ENCODE measurements around the gene BBS9.
"Not testable (repeated sequence)": the region's sequence is repeated elsewhere in the genome, so short reads cannot be mapped to it uniquely, and the experiment has no call there.

BBS9 gene

DNA sequence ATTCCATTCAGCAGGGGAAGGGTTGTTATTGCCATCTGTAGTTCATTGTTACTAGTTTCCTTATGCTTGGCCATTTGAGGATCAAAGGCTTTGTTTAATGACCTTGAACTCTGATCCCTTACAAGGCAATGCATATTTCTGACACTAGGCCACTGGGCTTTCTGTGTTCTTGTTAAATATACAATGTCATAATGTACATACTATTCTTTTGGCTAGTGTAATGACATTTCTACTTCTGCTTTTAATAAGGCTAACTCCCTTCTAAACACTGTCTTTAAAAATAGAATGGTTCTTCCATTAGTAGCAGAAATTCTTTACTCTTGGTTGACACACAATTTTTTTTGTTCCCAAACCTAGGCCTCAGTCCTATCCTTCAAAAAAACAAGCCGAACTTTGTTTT is 86.6 kb downstream of the BBS9 start:
- H3K9me3 ChIP-seq (replicated peaks; ENCODE audit: insufficient read depth, low read length), result no peaks in the 10 kb centered on the region
- no peak overlapping the region for H3K9ac ChIP-seq (ENCODE audit: low read length)
- TF ChIP-seq EZH2phosphoT487 (IDR thresholded peaks at IDR 0.05; ENCODE audit: low read length) (no peak), CTCF (IDR thresholded peaks at IDR 0.05; ENCODE audit: low read length) (no peak), EZH2 (optimal IDR thresholded peaks at IDR 0.05; ENCODE audit: low read depth, low read length) (no peak)
- no peak overlapping the region for H3K4me2 ChIP-seq (ENCODE audit: low read depth, low read length)
- no peak overlapping the region for H2AFZ ChIP-seq (ENCODE audit: low read length)
- no peak overlapping the region for H3K4me3 ChIP-seq (ENCODE audit: low read length)
- DNase-seq, result no peak
- no peaks in the 10 kb centered on the region for H3K27me3 ChIP-seq (replicated peaks; ENCODE audit: insufficient read depth, low read length)
- no peak overlapping the region for H3K27ac ChIP-seq (ENCODE audit: low read length)
- no peaks in the 10 kb centered on the region for H3K4me1 ChIP-seq (ENCODE audit: low read length)
- H3K9me2 ChIP-seq (replicated peaks; ENCODE audit: insufficient read depth, low read length), result no peaks in the 10 kb centered on the region
- no peaks in the 10 kb centered on the region for H3K36me3 ChIP-seq (replicated peaks; ENCODE audit: insufficient read depth, low read length)
- H3K79me2 ChIP-seq (ENCODE audit: low read length), result no peaks in the 10 kb centered on the region
- H3F3A ChIP-seq (ENCODE audit: insufficient read depth, low read length), result no peaks in the 10 kb centered on the region
- H4K20me1 ChIP-seq (ENCODE audit: insufficient read depth, low read length), result no peaks in the 10 kb centered on the region

GRCh38 chr7:33217595-33217994 is 88.2 kb downstream of the BBS9 start:
- Histone ChIP-seq H3K9ac (ENCODE audit: low read length) (no peak overlapping the region), H3K36me3 (replicated peaks; ENCODE audit: insufficient read depth, low read length) (no peaks in the 10 kb centered on the region), H3K27me3 (replicated peaks; ENCODE audit: insufficient read depth, low read length) (no peaks in the 10 kb centered on the region), H3K4me2 (ENCODE audit: low read depth, low read length) (no peak overlapping the region), H3K27ac (ENCODE audit: low read length) (no peak overlapping the region), H3F3A (ENCODE audit: insufficient read depth, low read length) (no peaks in the 10 kb centered on the region), H3K9me2 (replicated peaks; ENCODE audit: insufficient read depth, low read length) (no peaks in the 10 kb centered on the region), H4K20me1 (ENCODE audit: insufficient read depth, low read length) (no peaks in the 10 kb centered on the region), H2AFZ (ENCODE audit: low read length) (no peak overlapping the region), H3K4me1 (ENCODE audit: low read length) (no peaks in the 10 kb centered on the region), H3K9me3 (replicated peaks; ENCODE audit: insufficient read depth, low read length) (no peaks in the 10 kb centered on the region), H3K4me3 (ENCODE audit: low read length) (no peak overlapping the region), H3K79me2 (ENCODE audit: low read length) (no peaks in the 10 kb centered on the region)
- TF ChIP-seq EZH2phosphoT487 (IDR thresholded peaks at IDR 0.05; ENCODE audit: low read length) (no peak), EZH2 (optimal IDR thresholded peaks at IDR 0.05; ENCODE audit: low read depth, low read length) (no peak), CTCF (IDR thresholded peaks at IDR 0.05; ENCODE audit: low read length) (no peak)
- no peak for DNase-seq

DNA sequence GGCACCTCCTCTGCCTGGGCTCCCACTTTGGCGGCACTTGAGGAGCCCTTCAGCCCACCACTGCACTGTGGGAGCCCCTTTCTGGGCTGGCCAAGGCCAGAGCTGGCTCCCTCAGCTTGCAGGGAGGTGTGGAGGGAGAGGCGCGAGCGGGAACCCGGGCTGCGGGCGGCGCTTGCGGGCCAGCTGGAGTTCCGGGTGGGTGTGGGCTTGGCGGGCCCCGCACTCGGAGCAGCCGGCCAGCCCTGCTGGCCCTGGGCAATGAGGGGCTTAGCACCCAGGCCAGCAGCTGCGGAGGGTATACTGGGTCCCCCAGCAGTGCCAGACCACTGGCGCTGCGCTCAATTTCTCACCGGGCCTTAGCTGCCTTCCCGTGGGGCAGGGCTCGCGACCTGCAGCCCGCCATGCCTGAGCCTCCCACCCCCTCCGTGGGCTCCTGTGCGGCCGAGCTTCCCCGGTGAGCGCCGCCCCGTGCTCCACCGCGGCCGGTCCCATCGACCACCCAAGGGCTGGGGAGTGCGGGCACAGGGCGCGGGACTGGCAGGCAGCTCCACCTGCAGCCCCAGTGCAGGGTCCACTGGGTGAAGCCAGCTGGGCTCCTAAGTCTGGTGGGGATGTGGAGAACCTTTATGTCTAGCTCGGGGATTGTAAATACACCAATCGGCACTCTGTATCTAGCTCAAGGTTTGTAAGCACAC is 89.6 kb downstream of the BBS9 start:
- not testable (repeated sequence) for H4K20me1 ChIP-seq (ENCODE audit: insufficient read depth, low read length); H3K9me3 ChIP-seq (replicated peaks; ENCODE audit: insufficient read depth, low read length); DNase-seq; H3F3A ChIP-seq (ENCODE audit: insufficient read depth, low read length); H3K9me2 ChIP-seq (replicated peaks; ENCODE audit: insufficient read depth, low read length); H3K4me3 ChIP-seq (ENCODE audit: low read length); H2AFZ ChIP-seq (ENCODE audit: low read length); H3K27ac ChIP-seq (ENCODE audit: low read length); H3K36me3 ChIP-seq (replicated peaks; ENCODE audit: insufficient read depth, low read length); H3K4me2 ChIP-seq (ENCODE audit: low read depth, low read length); H3K4me1 ChIP-seq (ENCODE audit: low read length); H3K79me2 ChIP-seq (ENCODE audit: low read length); H3K27me3 ChIP-seq (replicated peaks; ENCODE audit: insufficient read depth, low read length); H3K9ac ChIP-seq (ENCODE audit: low read length)

- H3K9me2 ChIP-seq (replicated peaks; ENCODE audit: insufficient read depth, low read length), result no peaks in the 10 kb centered on the region
- no peak overlapping the region for H3K27ac ChIP-seq (ENCODE audit: low read length)
- no peak overlapping the region for H3K4me3 ChIP-seq (ENCODE audit: low read length)
- H3K27me3 ChIP-seq (replicated peaks; ENCODE audit: insufficient read depth, low read length), result no peaks in the 10 kb centered on the region
- H3K4me1 ChIP-seq (ENCODE audit: low read length), result no peaks in the 10 kb centered on the region
- no peaks in the 10 kb centered on the region for H3K79me2 ChIP-seq (ENCODE audit: low read length)
- no peak overlapping the region for H2AFZ ChIP-seq (ENCODE audit: low read length)
- no peak overlapping the region for H3K9ac ChIP-seq (ENCODE audit: low read length)
- H3K4me2 ChIP-seq (ENCODE audit: low read depth, low read length), result no peak overlapping the region
- DNase-seq, result no peak
- TF ChIP-seq EZH2 (optimal IDR thresholded peaks at IDR 0.05; ENCODE audit: low read depth, low read length), result no peak
- no peak for TF ChIP-seq EZH2phosphoT487 (IDR thresholded peaks at IDR 0.05; ENCODE audit: low read length)
- TF ChIP-seq CTCF (IDR thresholded peaks at IDR 0.05; ENCODE audit: low read length), result no peak
- no peaks in the 10 kb centered on the region for H3K36me3 ChIP-seq (replicated peaks; ENCODE audit: insufficient read depth, low read length)
- no peaks in the 10 kb centered on the region for H3F3A ChIP-seq (ENCODE audit: insufficient read depth, low read length)
- H4K20me1 ChIP-seq (ENCODE audit: insufficient read depth, low read length), result no peaks in the 10 kb centered on the region
- H3K9me3 ChIP-seq (replicated peaks; ENCODE audit: insufficient read depth, low read length), result no peaks in the 10 kb centered on the region
These were observed 90.9 kb downstream of the BBS9 start for GRCh38 chr7:33220231-33220630.
